ENCODE measurements around the gene GSK3B.

DNA sequence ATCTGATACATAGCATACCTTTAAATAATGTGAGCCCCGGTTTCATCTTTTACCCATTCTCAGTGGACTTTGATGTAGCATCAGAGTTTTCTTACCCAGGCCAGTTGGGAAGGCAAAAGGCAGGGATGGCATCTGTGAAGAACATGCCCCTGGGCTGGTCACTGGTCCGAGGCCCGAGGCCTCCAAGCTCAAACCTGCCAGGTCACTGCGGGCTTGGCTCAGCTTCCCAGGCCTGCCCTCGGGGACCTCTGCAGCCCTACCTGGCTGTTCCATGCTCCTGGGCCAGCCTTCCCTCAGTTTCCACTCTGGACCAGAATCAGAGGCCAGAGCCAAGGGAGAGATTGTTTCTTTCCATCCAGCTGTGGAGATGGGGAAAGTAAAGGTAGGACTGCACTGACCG is 285.4 kb downstream of the GSK3B start:
- TF ChIP-seq POLR2AphosphoS5 (IDR thresholded peaks at IDR 0.05; ENCODE audit: low read length) (no peak), CTCF (IDR thresholded peaks at IDR 0.05 in 2 of 3, conservative IDR thresholded peaks at IDR 0.05 in 1 of 3; ENCODE audit: control insufficient read depth in 2 of 3, extremely low read depth in 1 of 3, insufficient read depth in 1 of 3, low read depth in 3 of 3, low read length in 3 of 3) (no peak), REST (IDR thresholded peaks at IDR 0.05; ENCODE audit: low read depth, low read length) (no peak), ATF3 (IDR thresholded peaks at IDR 0.05; ENCODE audit: borderline replicate concordance, extremely low read depth, low read depth, low read length) (no peak), GABPA (IDR thresholded peaks at IDR 0.05; ENCODE audit: low read depth) (no peak), NRF1 (conservative IDR thresholded peaks at IDR 0.05; ENCODE audit: low read depth, low read length) (no peak), EP300 (IDR thresholded peaks at IDR 0.05; ENCODE audit: borderline replicate concordance in 1 of 2, control insufficient read depth in 1 of 2, low read depth in 2 of 2, low read length in 2 of 2) (no peak), RBBP5 (conservative IDR thresholded peaks at IDR 0.05) (no peak), POLR2AphosphoS2 (IDR thresholded peaks at IDR 0.05; ENCODE audit: low read depth, low read length) (no peak), EZH2 (IDR thresholded peaks at IDR 0.05; ENCODE audit: borderline replicate concordance, control insufficient read depth, low read depth, low read length) (no peak)
- TF ChIP-seq, protein P1, sequence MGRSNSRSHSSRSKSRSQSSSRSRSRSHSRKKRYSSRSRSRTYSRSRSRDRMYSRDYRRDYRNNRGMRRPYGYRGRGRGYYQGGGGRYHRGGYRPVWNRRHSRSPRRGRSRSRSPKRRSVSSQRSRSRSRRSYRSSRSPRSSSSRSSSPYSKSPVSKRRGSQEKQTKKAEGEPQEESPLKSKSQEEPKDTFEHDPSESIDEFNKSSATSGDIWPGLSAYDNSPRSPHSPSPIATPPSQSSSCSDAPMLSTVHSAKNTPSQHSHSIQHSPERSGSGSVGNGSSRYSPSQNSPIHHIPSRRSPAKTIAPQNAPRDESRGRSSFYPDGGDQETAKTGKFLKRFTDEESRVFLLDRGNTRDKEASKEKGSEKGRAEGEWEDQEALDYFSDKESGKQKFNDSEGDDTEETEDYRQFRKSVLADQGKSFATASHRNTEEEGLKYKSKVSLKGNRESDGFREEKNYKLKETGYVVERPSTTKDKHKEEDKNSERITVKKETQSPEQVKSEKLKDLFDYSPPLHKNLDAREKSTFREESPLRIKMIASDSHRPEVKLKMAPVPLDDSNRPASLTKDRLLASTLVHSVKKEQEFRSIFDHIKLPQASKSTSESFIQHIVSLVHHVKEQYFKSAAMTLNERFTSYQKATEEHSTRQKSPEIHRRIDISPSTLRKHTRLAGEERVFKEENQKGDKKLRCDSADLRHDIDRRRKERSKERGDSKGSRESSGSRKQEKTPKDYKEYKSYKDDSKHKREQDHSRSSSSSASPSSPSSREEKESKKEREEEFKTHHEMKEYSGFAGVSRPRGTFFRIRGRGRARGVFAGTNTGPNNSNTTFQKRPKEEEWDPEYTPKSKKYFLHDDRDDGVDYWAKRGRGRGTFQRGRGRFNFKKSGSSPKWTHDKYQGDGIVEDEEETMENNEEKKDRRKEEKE (IDR thresholded peaks at IDR 0.05), result no peak
- TF ChIP-seq, protein P2, sequence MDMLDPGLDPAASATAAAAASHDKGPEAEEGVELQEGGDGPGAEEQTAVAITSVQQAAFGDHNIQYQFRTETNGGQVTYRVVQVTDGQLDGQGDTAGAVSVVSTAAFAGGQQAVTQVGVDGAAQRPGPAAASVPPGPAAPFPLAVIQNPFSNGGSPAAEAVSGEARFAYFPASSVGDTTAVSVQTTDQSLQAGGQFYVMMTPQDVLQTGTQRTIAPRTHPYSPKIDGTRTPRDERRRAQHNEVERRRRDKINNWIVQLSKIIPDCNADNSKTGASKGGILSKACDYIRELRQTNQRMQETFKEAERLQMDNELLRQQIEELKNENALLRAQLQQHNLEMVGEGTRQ (IDR thresholded peaks at IDR 0.05; ENCODE audit: borderline replicate concordance, low read depth, low read length), result no peak
